ENCODE results near the gene SLC25A29.
"Not testable (repeated sequence)": the region's sequence is repeated elsewhere in the genome, so short reads cannot be mapped to it uniquely, and the experiment has no call there.

SLC25A29 gene

GRCh38 chr14:100292776-100293461 is 13.3 kb downstream of the SLC25A29 start:
- DNase-seq, result no peak

- no peak for DNase-seq
Measured at GRCh38 chr14:100292301-100292775, 13.9 kb downstream of the SLC25A29 start.

GRCh38 chr14:100291305-100292075 is 14.8 kb downstream of the SLC25A29 start:
- no peak for DNase-seq

- no peak for DNase-seq
Measured at GRCh38 chr14:100290607-100291304, 15.5 kb downstream of the SLC25A29 start.

- DNase-seq, result no peak
Measured at GRCh38 chr14:100289916-100290606, 16.2 kb downstream of the SLC25A29 start.

GRCh38 chr14:100288382-100289185 is 17.7 kb downstream of the SLC25A29 start:
- DNase-seq, result no peak

GRCh38 chr14:100287998-100288295 is 18.3 kb downstream of the SLC25A29 start:
- DNase-seq, result not testable (repeated sequence)

GRCh38 chr14:100287202-100287997 is 18.8 kb downstream of the SLC25A29 start:
- DNase-seq, result no peak

GRCh38 chr14:100286484-100287191 is 19.6 kb downstream of the SLC25A29 start:
- DNase-seq, result no peak

- DNase-seq, result no peak
Measured at GRCh38 chr14:100285913-100286400, 20.3 kb downstream of the SLC25A29 start.

- DNase-seq, result peak; percentile 82
Measured at GRCh38 chr14:100285021-100285912, 21.0 kb downstream of the SLC25A29 start.

- DNase-seq, result no peak
Measured at GRCh38 chr14:100283984-100284881, 22.0 kb downstream of the SLC25A29 start.

GRCh38 chr14:100283436-100283835 is 22.8 kb downstream of the SLC25A29 start:
- DNase-seq, result not testable (repeated sequence)

- no peak for DNase-seq
Measured at GRCh38 chr14:100282766-100283419, 23.4 kb downstream of the SLC25A29 start.

GRCh38 chr14:100282083-100282350 is 24.2 kb downstream of the SLC25A29 start:
- no peak for DNase-seq

GRCh38 chr14:100281286-100282082 is 24.8 kb downstream of the SLC25A29 start:
- DNase-seq, result no peak

GRCh38 chr14:100279563-100279962 is 26.7 kb downstream of the SLC25A29 start:
- DNase-seq, result no peak
